HEK293 (cell line): Measurements from ENCODE around the gene PORCN.

Experiments
- CTCF ChIA-PET: fragments of 350-600 bp; formaldehyde crosslinking; extraction: SDS; loops from one replicate; lab custom pipeline; 2021; ENCODE audit warnings: antibody characterized with exemption; lab: Yijun Ruan, JAX
- POLR2A ChIA-PET: fragments of 300-600 bp; formaldehyde crosslinking; extraction: SDS; loops from one replicate; lab custom pipeline; 2020; ENCODE audit warnings: antibody characterized with exemption, inconsistent platforms; lab: Yijun Ruan, JAX
- H3K27ac ChIP-seq: fragments of 200-500 bp; sonication (Bioruptor generic); 2 replicates; pipeline ENCODE4 v1.5.1; 2014; ENCODE audit warnings: low read depth, low read length, control low read depth, inconsistent platforms; ENCODE audit errors: extremely low read depth
- H3K36me3 ChIP-seq, 2 experiments: fragments of 200-500 bp in 1 of 2; sonication (Bioruptor generic) in 1 of 2; 1 replicate in 1 of 2; 2 replicates in 1 of 2; pipeline ENCODE4 v1.5.1; 2014 to 2017; ENCODE audit warnings: inconsistent platforms in 2 of 2, low read length in 2 of 2; ENCODE audit not compliant: control insufficient read depth in 2 of 2, insufficient read depth in 1 of 2
- H3K4me1 ChIP-seq: fragments of 200-500 bp; sonication (Bioruptor generic); 2 replicates; pipeline ENCODE4 v1.5.1; 2014; ENCODE audit warnings: mild to moderate bottlenecking, low read length, inconsistent platforms; ENCODE audit not compliant: control insufficient read depth, insufficient read depth
- H3K4me3 ChIP-seq: 2 replicates; pipeline ENCODE4 v1.5.1; 2011; ENCODE audit warnings: low read depth, mild to moderate bottlenecking, control low read depth, low read length, moderate library complexity
- H3K9me3 ChIP-seq: fragments of 200-500 bp; sonication (Bioruptor generic); 2 replicates; pipeline ENCODE4 v1.5.1; 2014; ENCODE audit warnings: low read depth, low read length, inconsistent platforms; ENCODE audit not compliant: control insufficient read depth, insufficient read depth
- BCL11A ChIP-seq: fragments of 450-650 bp; formaldehyde crosslinking; IDR thresholded peaks from 2 replicates; pipeline ENCODE4 v1.5.1; 2016; ENCODE audit warnings: low read depth, missing biosample characterization, missing genetic modification characterization
- BCL11B ChIP-seq: fragments of 450-650 bp; formaldehyde crosslinking; IDR thresholded peaks from 2 replicates; pipeline ENCODE4 v1.5.1; 2016; ENCODE audit warnings: low read depth, missing biosample characterization, missing genetic modification characterization
- EGR2 ChIP-seq: fragments of 450-650 bp; formaldehyde crosslinking; IDR thresholded peaks from 2 replicates; pipeline ENCODE4 v1.5.1; 2016; ENCODE audit warnings: low read depth, missing biosample characterization, missing genetic modification characterization
- GLIS1 ChIP-seq: fragments of 450-650 bp; formaldehyde crosslinking; IDR thresholded peaks from 2 replicates; pipeline ENCODE4 v1.5.1; 2016; ENCODE audit warnings: missing biosample characterization, missing genetic modification characterization
- KLF17 ChIP-seq: fragments of 450-650 bp; formaldehyde crosslinking; IDR thresholded peaks from 2 replicates; pipeline ENCODE4 v1.5.1; 2016; ENCODE audit warnings: missing biosample characterization, missing genetic modification characterization
- KLF9 ChIP-seq: fragments of 450-650 bp; formaldehyde crosslinking; IDR thresholded peaks from 2 replicates; pipeline ENCODE4 v1.5.1; 2016; ENCODE audit warnings: missing biosample characterization, missing genetic modification characterization, low read depth
- PRDM10 ChIP-seq: fragments of 450-650 bp; formaldehyde crosslinking; IDR thresholded peaks from 2 replicates; pipeline ENCODE4 v1.5.1; 2016; ENCODE audit warnings: missing biosample characterization, missing genetic modification characterization
- SCRT2 ChIP-seq: fragments of 450-650 bp; formaldehyde crosslinking; IDR thresholded peaks from 2 replicates; pipeline ENCODE4 v1.5.1; 2016; ENCODE audit warnings: missing biosample characterization, missing genetic modification characterization
- SETDB1 ChIP-seq: IDR thresholded peaks from one replicate; pipeline ENCODE4 v1.6.1; 2017; ENCODE audit warnings: mild to moderate bottlenecking, low read length, moderate library complexity, mixed read lengths; ENCODE audit not compliant: insufficient read length
- ZBTB17 ChIP-seq: fragments of 450-650 bp; formaldehyde crosslinking; IDR thresholded peaks from 2 replicates; pipeline ENCODE4 v1.5.1; 2016; ENCODE audit warnings: missing biosample characterization, missing genetic modification characterization
- ZBTB20 ChIP-seq: fragments of 450-650 bp; formaldehyde crosslinking; IDR thresholded peaks from 2 replicates; pipeline ENCODE4 v1.5.1; 2016; ENCODE audit warnings: missing biosample characterization, missing genetic modification characterization
- ZBTB8A ChIP-seq: fragments of 450-650 bp; formaldehyde crosslinking; IDR thresholded peaks from 2 replicates; pipeline ENCODE4 v1.5.1; 2016; ENCODE audit warnings: missing biosample characterization, missing genetic modification characterization
- ZFHX2 ChIP-seq: fragments of 450-650 bp; formaldehyde crosslinking; conservative IDR thresholded peaks from 2 replicates; pipeline ENCODE4 v1.5.1; 2016; ENCODE audit warnings: missing biosample characterization, missing genetic modification characterization
- ZIC2 ChIP-seq: fragments of 450-650 bp; formaldehyde crosslinking; IDR thresholded peaks from 2 replicates; pipeline ENCODE4 v1.5.1; 2016; ENCODE audit warnings: missing biosample characterization, missing genetic modification characterization
- ZNF138 ChIP-seq: fragments of 450-650 bp; formaldehyde crosslinking; IDR thresholded peaks from 2 replicates; pipeline ENCODE4 v1.5.1; 2016; ENCODE audit warnings: missing biosample characterization, missing genetic modification characterization, borderline replicate concordance
- ZNF19 ChIP-seq: fragments of 450-650 bp; formaldehyde crosslinking; IDR thresholded peaks from 2 replicates; pipeline ENCODE4; 2016; ENCODE audit warnings: missing biosample characterization, missing genetic modification characterization, low read depth
- ZNF223 ChIP-seq: fragments of 450-650 bp; formaldehyde crosslinking; IDR thresholded peaks from 2 replicates; pipeline ENCODE4 v1.5.1; 2016; ENCODE audit warnings: missing biosample characterization, missing genetic modification characterization
- ZNF248 ChIP-seq: fragments of 450-650 bp; formaldehyde crosslinking; IDR thresholded peaks from 2 replicates; pipeline ENCODE4 v1.5.1; 2017; ENCODE audit warnings: missing biosample characterization, missing genetic modification characterization
- ZNF292 ChIP-seq: fragments of 450-650 bp; formaldehyde crosslinking; IDR thresholded peaks from 2 replicates; pipeline ENCODE4 v1.5.1; 2016; ENCODE audit warnings: low read depth, missing biosample characterization, missing genetic modification characterization, borderline replicate concordance
- ZNF48 ChIP-seq: fragments of 450-650 bp; formaldehyde crosslinking; IDR thresholded peaks from 2 replicates; pipeline ENCODE4 v1.5.1; 2016; ENCODE audit warnings: missing biosample characterization, missing genetic modification characterization
- ZNF518A ChIP-seq: fragments of 450-650 bp; formaldehyde crosslinking; conservative IDR thresholded peaks from 2 replicates; pipeline ENCODE4 v1.5.1; 2016; ENCODE audit warnings: low read depth, missing biosample characterization, missing genetic modification characterization
- ZNF529 ChIP-seq: fragments of 450-650 bp; formaldehyde crosslinking; IDR thresholded peaks from 2 replicates; pipeline ENCODE4 v1.5.1; 2017; ENCODE audit warnings: missing genetic modification characterization, missing biosample characterization; ENCODE audit not compliant: insufficient replicate concordance
- ZNF585B ChIP-seq: fragments of 450-650 bp; formaldehyde crosslinking; IDR thresholded peaks from 2 replicates; pipeline ENCODE4 v1.5.1; 2016; ENCODE audit warnings: missing biosample characterization, missing genetic modification characterization
- ZNF624 ChIP-seq: fragments of 450-650 bp; formaldehyde crosslinking; IDR thresholded peaks from 2 replicates; pipeline ENCODE4 v1.5.1; 2017; ENCODE audit warnings: missing biosample characterization, missing genetic modification characterization
- ZNF664 ChIP-seq: fragments of 450-650 bp; formaldehyde crosslinking; IDR thresholded peaks from 2 replicates; pipeline ENCODE4 v1.5.1; 2016; ENCODE audit warnings: missing biosample characterization, missing genetic modification characterization
- ZNF76 ChIP-seq: fragments of 450-650 bp; formaldehyde crosslinking; IDR thresholded peaks from 2 replicates; pipeline ENCODE4; 2016; ENCODE audit warnings: low read depth, missing biosample characterization, missing genetic modification characterization, borderline replicate concordance
- ZNF785 ChIP-seq: fragments of 450-650 bp; formaldehyde crosslinking; IDR thresholded peaks from 2 replicates; pipeline ENCODE4 v1.5.1; 2016; ENCODE audit warnings: missing biosample characterization, missing genetic modification characterization

Gene PORCN

GRCh38 chrX:48496660-48497059, 12.1 kb upstream of the PORCN start (continued):
- no peak for TF ChIP-seq ZNF585B (tag by site-specific recombination)

- H3K36me3 ChIP-seq, result no peaks in the 10 kb centered on the region
- POLR2A ChIA-PET, result no interaction called here
- H3K4me1 ChIP-seq, result no peaks in the 10 kb centered on the region
- CTCF ChIA-PET, result no interaction called here
- no peak overlapping the region for H3K4me3 ChIP-seq
- TF ChIP-seq SCRT2 (tag by site-specific recombination) (no peak), BCL11A (no peak), EGR2 (tag by site-specific recombination) (no peak), ZNF19 (no peak), ZNF785 (tag by site-specific recombination) (no peak), ZBTB8A (tag by site-specific recombination) (no peak), ZNF624 (tag by site-specific recombination) (no peak), ZNF223 (no peak), ZNF518A (tag by site-specific recombination) (no peak), ZNF292 (no peak), BCL11B (no peak), ZNF664 (tag by site-specific recombination) (no peak), ZNF76 (tag by site-specific recombination) (no peak), ZNF48 (tag by site-specific recombination) (no peak), ZNF138 (tag by site-specific recombination) (no peak), ZNF248 (tag by site-specific recombination) (no peak)
- H3K27ac ChIP-seq, result no peak overlapping the region
- no peaks in the 10 kb centered on the region for H3K9me3 ChIP-seq
Measured at GRCh38 chrX:48497871-48498270, 10.9 kb upstream of the PORCN start.

- ChIA-PET CTCF (no interaction called here), POLR2A (interaction anchor here (0.6 kb wide), 1 partner anchor 427 kb away, joined by 8 read pairs; no protein-coding TSS in a partner anchor)
- Histone ChIP-seq H3K27ac (no peak overlapping the region), H3K36me3 (no peaks in the 10 kb centered on the region), H3K9me3 (no peaks in the 10 kb centered on the region), H3K4me3 (no peak overlapping the region), H3K4me1 (no peaks in the 10 kb centered on the region)
- TF ChIP-seq EGR2 (tag by site-specific recombination) (peak; percentile 99), ZBTB20 (tag by site-specific recombination) (0 out of 2 replicates have a peak, but pooled peaks have one; percentile 6), ZIC2 (tag by site-specific recombination) (peak; percentile 83), ZNF785 (tag by site-specific recombination) (no peak), SETDB1 (no peak), GLIS1 (tag by site-specific recombination) (peak; percentile 24; the same call in 1 of the 2 replicates), KLF17 (peak; percentile 47; the same call in 1 of the 2 replicates), ZNF529 (no peak), KLF9 (tag by site-specific recombination) (no peak), ZFHX2 (tag by site-specific recombination) (peak; percentile 99), ZBTB17 (tag by site-specific recombination) (peak; percentile 59), PRDM10 (no peak)
Measured at GRCh38 chrX:48498374-48498809, 10.4 kb upstream of the PORCN start.
